Hematopoietic multipotent progenitor cell treated with erythropoietin and hydrocortisone succinate and interleukin-3 and kit ligand, for 15 days (in vitro differentiated cells): ENCODE measurements around the gene SMAD7.

Experiments used
- DNase-seq: peaks from one replicate; pipeline ENCODE4 v3.0.0-alpha.2; 2015; ENCODE audit warnings: low spot score

Gene SMAD7

DNA sequence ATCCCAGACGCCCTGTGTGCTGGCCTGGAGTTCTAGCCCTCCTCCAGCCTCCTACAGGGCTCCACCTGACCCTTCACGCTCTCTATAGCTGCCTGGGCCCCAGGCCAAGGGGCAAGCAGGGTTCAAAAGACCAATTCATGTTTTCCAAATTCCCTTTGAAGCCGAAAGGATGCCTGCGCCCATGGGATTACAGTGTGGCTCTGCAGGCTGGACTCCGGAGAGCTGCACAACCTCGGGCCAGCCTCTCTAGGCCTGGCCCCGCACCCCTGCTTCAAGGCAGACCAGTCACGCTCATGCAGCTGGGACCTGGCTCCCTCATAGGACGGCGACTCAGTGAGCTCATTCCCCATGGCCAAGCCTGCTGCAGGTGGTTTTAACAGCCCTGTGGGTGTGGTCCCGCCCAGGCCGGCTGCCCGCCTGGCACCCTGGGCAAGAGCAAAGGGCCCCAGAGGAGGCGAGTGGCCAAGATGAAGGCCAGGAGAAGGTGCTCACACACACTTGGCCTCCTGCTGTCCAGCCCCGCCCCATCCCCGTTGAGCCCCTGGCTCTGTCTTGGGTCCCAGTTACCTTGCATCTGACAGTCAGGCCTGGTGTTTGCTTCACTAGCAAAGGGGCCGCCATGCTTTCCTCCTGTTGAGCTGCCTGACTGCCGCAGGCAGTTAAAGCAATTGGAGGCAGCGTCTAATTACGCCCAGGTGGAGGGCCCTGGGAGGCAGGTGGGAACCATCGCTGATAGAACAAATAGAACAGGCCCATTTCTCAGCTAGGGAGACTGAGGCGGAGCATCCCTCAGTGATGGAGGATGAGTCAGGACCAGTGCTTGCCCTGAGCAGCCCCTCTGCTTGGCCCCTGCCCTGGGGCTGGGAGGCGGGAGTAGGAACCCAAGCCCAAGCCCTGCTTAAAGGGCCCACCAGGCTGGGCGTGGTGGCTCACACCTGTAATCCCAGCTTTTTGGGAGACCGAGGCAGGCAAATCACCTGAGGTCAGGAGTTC, 56.9 kb downstream of the SMAD7 start:
- no peak for DNase-seq

DNA sequence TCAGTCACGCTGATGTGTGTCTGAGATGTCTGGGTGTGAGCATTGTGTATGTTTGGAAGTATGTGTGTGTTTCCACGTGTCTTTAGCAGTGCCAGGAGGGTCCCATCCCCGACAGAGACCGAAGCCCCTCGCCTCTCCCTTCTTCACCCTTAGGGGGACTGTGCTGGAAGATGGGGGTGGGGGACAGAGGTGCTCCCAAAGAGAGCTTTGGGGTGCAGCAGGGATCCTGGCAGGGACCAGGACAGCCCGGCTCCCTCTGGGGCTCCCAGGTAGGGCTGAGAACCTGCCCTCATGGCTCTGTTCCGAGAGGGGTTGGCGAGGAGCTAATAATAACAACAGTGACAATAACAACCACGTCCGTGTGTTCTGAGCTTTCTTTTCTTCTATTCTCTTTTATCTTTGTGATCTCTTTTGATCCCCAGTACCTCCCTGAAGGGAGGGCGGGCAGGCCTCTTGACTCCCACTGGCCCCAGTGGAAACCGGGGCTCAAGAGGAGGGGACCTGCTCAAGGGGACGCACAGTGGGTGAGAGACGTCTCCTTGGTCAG, 57.6 kb downstream of the SMAD7 start:
- DNase-seq: no peak

DNA sequence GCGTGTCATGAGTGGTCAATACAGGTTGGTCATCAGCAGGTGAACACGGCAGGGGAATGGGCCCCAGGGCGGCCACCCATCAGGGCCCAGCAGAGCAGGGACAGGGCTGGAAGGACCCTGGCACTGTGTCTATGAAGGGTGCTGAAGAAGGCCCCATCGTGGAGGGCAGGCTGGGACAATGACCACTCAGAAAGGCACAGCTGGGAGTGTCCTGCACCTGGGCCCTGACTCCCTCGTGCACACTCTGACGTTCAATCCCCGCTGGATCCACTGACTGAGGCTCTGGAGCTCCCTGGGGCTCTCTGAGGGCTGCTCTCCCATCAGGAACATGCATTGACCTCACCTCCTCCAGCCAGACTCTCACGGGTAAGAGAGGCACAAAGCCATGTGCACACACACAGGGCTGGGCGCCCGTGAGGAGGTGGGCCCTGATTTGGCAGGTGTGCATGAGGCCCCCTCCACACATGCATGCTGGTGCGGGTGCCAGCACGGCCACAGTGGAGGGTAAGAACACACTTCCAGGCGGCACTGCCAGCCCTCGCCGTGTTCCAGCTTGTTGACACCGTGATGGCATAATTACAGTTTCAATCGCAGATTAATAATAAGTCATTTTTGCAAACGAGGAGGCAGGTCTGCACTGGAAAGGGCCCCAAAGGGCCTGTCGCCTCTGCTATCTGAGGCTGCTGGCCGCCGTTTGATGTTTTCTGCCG, 58.5 kb downstream of the SMAD7 start:
- DNase-seq: no peak

DNA sequence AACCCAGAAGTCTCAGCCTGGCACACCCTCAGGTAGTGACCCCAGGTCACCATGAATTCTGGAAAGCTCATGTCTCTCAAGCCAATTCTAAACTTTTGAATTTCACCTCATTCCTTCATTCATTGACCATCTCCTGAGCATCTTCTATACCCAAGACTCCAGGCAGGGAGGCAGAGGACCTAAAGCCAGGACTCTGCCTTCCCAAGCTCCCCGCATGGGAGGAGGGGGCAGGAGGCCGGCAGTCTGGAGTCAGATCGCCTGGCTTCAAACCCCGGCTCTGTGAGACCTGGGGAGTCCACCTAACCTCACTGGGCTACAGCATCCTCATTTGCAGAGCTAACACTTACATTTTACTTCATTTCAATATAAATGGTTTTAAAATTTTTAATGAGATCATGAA, 59.0 kb downstream of the SMAD7 start:
- no peak for DNase-seq

DNA sequence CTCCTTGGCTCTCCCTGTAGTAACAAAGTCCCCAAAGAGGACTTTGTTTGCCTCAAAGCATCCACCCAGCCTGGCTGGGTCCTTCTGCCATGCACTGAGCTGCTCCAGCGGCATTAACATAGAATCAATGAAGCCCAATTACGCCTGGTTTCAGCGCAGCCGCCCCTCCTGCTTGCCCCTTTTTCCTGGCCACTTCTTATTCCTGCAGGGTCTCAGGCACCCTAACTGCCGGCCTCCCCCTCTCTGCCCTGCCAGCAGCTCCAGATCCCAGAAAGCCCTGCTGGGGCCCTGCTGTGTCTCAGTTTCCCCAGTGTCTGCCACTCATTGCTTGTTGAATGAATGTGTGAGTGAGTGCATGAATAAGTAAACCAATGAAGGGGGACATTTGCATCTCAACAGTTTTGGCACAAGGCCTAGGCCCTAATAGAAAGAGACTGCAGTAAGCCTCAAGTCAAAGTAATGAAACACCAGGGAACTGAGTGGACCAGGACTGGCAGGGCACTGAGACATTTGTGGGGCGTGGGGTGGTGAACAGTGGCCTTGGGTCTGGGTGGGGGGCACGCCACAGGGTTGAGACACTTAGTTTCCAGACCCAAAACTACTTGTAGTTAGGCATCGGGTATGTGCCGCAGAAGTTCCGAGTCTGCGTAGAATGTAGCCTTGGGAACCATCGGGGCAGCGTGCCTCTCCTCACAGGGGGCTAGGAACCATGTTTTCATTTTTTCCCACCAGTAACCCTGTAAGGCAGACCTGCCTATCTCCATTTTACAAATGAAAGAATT, 60.6 kb downstream of the SMAD7 start:
- no peak for DNase-seq

DNA sequence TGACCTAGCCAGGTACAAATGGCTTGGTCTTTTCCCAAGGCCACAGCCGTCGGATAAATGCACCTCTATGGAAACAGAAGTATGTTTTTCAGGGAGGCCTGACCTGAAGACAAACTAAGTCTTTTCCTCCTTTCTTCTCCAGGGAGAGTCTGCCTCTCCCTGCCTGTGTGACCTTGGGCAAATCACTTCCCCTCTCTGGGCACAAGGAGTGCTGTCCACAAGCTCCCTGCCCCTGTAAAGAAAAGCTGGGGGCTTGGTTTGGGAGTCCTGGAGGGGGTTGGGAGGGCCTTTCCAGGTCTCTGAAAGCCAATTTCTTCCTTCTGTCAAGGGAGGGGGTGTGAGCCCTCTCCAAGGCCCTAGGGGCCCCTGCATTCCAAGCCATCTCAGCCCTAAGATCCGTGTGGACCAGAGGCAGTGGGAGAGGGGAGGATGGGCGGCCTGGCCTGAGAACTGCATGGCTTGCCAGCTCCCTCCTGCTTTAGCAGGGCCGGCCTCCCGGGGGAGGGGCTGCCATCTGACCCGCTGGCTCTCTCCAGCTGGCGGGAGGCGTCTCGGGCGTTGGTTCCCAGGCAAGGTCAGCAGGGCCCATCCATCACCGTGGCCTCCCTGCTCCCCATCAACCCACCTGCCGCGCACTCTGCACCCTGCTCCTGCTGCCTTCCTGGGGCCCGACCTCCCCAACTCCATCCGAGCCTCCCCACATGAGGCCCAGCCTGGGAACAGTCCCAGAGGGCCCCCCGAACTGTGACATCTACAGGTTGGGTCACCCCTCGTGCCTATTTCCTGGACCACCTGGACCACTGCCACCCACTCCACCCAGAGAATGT, 61.4 kb downstream of the SMAD7 start:
- no peak for DNase-seq

DNA sequence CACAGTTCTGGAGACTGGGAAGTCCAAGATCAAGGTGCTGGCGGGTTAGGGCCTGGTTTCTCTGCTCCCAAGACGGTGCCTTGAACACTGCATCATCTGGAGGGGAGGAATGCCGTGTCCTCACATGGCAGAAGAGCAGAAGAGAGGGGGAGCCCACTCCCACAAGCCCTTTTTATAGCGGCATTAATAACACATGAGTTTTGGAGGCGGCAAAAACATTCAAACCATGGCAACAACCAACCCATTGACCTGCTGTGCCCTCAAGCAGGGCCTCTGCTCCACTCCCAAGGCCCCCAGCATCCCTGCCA, 62.0 kb downstream of the SMAD7 start:
- no peak for DNase-seq

DNA sequence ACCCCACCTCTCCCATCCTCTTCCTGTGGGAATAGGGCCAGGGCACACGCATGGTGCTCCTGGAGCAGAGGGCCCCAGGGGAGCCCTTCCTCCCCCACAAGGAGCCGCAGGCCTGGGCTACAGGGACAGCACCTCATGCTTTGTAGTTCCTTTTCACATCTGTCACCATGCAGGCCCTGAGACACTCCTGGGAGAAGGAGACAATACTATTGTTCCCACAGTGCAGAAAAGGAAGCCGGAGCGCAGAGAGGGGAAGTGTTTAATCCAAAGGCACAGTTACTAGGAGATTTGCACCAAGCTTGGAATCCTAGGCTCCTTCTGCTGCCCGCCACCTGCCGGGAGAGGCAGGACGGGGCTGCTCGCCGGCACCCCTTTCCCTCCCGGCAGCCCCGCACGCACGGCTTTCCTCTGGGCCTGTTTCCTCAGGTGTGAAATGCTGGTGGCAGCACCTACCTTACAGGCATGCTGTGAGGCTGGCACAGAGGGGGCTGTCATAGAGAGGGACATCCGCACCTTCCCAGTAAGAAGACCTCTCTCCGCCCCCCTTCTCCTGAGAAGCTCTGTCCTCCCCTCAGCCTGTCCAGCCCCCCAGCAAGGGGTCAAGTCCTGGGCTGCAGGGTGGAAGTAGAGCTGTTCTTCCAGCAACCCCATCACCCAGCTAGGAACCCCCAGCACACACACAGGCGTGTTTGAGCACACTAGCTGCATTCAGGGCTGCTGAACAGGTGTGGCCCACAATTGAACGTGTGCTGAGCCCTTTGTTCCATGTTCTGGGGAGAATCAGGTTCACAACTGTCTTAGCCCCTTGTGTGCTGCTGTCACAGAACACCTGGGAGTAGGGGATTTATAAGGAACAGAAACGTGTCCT, 62.6 kb downstream of the SMAD7 start:
- DNase-seq: no peak

DNA sequence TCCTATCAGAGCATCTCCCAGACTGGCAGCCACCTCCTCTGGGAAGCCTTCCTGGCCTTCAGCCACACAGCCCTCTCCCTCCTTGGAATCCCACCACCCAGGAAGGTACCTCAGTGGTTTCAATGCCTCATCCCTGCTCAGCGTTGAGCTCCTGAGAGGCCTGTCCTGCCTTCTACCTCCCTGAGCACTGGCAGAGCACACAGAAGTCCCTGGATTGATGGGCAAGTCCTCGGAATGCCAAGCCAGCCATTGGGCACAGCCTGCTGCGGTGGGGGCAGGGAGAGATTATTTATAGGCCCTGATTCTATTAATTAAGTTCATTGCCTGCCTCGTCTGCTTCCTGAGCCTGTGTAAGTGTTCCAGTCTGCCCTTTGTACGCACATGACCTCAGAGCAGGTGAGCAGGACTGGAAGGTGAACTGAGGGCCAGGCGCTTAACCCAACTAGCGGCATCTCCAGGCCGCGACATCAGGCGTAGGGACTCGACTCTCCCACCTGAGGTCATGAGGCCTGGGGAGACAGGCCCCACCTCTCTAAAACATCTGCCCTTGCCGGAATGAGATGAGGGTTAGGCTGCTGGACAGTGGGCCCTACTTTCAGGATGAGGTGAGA, 63.4 kb downstream of the SMAD7 start:
- no peak for DNase-seq

DNA sequence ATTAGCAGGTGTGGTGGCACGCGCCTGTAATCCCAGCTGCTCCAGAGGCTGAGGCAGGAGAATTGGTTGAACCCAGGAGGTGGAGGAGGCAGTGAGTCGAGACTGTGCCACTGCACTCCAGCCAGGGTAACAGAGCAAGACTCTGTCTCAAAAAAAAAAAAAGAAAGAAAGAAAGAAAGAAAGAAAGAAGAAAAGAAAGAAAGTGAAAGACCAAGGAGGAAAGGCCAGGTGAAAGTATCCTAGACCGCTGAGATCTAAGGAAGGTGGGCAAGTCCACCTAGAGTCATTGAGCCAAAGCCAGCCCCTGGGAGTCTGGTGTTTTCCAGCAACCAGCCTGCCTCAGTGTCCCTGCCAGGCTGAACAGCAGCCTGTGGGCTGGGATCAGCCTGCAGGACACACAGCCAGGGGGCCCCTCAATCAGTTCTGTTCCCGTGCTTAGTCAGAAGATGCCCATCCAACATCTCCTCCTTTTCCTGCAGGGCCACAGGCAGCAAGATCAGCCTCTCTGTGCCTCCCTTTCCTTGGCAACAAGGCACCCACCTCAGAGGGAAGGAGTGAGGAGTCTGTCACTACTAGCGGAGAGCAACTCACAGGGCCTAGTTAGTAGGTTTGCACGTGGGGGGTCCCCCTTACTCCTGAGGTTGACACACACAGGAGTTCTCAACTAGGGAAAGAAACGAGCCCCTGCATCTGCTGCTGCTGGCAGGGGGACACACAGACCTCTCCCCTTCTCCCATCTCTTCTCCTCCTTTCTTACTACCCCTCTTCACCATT, 64.1 kb downstream of the SMAD7 start:
- no peak for DNase-seq

DNA sequence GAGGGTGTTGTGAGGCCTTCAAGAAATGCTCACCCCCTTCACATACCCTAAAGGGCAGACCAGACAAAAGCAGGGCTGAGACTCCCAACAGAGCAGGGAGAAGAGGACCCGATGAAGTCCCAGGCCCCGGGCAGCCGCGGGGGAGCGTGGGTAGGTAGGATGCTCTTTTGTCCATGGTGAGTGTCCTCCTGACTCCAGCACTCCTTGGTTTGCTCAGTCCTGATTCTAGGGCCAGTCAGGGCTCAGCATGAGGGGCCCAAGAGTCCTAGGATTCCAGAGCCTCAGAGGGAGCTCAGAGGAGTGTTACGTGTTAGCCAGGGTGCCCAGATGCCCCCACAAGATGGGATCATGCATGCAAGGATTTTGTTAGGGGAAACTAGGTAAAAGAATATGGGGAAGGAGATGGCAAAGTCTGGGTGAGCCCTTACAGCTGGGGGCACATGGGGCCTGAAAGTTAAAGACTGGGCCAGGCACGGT, 64.8 kb downstream of the SMAD7 start:
- no peak for DNase-seq

DNA sequence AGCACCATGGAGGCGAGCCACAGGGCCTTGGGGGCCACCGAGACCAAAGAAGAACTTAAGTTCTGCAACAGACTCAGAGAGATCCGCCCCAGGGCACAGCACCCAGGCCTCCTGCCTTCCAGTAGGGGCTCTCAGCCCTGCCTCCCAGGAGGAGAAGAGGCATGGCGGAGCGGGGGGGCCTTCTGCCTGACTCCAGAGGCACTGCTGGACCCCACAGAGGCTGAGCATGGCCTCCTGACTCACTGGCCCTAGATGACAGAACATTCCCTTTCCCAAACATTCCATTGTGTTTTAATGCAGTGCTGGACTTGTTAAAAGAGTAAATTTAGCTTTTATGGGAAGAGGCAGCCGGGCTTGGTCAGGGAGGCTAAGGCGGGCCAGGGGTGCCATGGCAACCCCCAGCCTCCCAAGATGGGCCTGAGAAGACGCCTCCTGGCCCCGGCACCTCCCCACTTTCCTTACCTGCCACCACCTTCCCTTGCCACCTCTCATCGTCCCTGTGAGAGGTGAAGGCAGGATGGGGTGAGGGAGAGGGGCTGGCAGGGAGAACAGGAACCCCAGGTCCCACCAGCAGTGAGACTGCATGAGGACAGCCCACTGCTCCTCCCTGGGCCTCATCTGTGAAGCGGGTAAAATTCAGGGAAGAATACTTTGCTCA, 65.4 kb downstream of the SMAD7 start:
- no peak for DNase-seq

DNA sequence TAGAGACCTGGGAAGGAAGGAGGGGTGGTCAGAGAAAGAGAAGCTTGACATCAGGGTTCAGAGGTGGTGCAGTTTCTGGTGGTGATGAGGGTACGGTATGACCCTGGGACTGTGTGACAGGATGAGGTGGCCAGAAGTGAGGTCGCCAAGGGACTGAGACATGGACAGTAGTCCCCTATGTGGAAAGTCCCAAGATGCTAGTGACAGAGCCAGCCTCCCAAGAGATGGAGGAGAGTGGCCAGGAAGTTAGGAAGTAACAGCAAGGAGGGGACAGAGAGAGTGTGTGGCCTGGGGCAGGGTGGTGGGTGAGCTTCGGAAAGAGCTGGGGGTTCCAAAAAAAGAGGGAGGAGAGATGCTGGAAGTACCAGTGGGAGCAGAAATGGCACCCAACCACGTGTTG, 66.0 kb downstream of the SMAD7 start:
- DNase-seq: no peak

DNA sequence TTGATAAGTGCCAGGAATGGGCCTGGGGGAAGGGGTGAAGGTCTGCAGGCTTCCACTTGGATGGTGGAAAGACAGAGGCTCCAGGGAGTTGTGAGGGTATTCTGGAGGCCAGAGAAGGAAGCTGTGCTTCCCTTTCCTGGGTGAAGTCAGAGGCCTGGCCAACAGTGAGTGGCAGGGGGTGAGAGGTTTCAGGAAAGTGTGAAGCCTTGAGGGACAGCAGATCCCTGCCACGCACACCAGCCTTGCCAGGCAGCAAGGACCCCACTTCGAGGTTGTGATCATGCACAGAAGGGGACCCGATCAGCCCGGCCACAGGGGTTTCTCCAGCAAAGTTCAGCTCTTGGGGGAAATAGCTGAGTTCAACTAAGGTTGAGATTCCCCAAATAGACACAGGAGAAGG, 66.5 kb downstream of the SMAD7 start:
- no peak for DNase-seq

DNA sequence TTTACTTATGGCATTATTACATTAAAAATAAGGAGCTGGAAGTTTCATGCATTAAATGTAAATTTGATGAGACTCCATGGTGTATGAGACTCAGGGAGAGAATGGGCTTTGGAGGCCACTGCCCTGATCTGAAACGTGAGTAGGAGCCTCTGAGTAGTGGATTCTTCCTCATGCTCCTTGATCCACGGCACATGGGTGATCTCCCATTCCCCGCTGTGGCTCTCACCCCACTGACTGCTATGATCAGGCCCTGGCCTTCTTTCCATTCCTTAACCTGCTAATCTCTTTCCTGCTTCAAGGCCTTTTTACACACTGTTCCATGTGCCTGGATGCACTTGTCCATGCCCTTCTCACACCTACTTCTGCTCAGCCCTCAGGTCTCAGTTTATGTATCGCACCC, 68.4 kb downstream of the SMAD7 start:
- no peak for DNase-seq

DNA sequence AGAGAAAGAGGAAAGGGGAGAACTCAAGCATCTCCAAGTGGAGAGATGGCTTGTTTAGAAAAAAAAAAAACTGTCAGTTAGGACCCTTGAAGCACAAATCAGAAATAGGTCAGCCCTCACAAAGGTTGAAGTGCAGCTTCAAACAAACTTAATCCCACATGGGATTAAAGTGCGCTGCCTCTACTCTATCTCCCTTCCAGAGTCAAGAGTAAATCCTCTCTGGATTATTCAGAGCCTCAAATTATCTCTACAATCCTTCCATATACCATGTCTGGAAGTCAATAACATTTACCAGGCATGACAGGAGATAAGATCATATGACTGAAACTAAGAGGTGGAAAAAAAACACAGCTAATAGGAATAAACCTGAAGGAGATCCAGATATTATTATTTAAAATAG, 69.8 kb downstream of the SMAD7 start:
- DNase-seq: no peak

DNA sequence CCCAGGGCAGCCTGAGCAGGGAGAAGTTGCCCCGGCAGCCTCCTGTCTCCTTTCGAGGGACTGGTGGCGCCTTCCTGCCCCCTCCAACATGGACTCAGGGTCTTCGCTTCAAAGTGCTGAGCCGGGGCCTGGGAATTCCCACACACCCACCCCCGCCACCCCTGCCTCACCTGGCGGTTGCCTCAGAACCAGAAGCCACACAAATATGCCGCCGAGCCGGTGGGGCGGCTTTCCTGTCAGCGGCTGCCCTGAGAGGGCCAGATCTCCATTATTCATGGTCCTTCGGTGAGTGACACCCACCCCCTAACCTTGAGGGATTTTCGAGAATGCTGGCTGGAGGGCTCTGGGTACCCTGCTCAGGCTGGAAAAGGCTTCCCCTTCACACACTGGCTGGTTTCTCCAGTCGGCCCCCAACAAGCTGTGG, 71.7 kb downstream of the SMAD7 start:
- DNase-seq: no peak

DNA sequence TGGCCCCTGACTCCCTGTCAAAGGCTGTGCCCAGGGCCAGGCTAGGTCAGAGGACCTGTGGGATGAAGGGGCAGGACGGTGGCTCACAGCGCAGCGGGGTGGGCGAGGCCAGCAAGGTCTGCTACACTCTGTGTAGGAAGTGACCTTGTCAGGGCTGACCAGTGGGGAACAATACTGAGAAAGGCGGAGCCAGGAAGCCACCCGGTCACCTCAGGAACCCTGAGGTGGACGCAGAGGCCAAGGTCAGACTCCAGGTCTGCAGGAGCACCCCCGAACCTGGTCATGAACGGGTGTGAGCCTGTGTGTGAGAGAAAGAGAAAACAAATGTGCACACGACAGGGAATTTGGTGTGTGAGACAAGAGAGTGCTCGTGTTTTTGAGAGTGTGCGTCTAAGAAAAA, 72.3 kb downstream of the SMAD7 start:
- DNase-seq: no peak

DNA sequence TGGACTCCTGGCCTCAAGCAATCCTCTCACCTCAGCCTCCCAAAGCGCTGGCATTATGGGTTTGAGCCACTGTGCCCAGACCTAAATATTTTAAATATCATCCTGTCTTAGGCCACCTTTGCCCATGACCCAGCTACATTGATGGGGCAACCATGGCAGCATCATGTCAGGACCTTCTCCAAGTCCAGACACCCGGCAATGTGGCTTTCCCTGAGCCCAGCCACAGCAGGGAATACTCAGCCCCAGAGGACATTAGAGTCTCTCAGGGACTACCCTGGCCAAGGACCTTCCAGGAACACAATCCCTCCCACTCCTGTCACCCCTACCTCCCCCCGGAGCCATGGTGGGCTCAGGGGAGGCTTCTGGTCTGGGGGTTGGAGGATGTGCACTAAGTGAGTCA, 72.8 kb downstream of the SMAD7 start:
- no peak for DNase-seq
